ENCODE data around the gene STXBP4. TPM values are rescaled to one million over a fixed set of nuclear protein-coding genes. Genes with fewer than 3 reads are reported as not detected.

Gene STXBP4
- total RNA-seq, 3 donors from 2014 or later (not counting 1 experiment from before 2014, with no cell fraction given), result 4.9 to 10.3 (median 7.6) TPM

- no peaks in the 10 kb centered on the region for H3K9me3 Mint-ChIP-seq
- H3K4me1 ChIP-seq (ENCODE audit: control insufficient read depth, insufficient read depth, low read length), result no peaks in the 10 kb centered on the region
- WGBS (ENCODE audit: insufficient coverage), result no CpG with 5 or more reads among the region's 1 CpG
- DNase-seq (no peak), ATAC-seq (no peak)
- H3K36me3 ChIP-seq (ENCODE audit: control insufficient read depth, insufficient read depth, low read length), result no peaks in the 10 kb centered on the region
- no peaks in the 10 kb centered on the region for H3K27me3 Mint-ChIP-seq (ENCODE audit: low read depth in 2 of 2)
- no peaks in the 10 kb centered on the region for H3K36me3 Mint-ChIP-seq
- no peaks in the 10 kb centered on the region for H3K4me1 Mint-ChIP-seq
- H3K4me3 ChIP-seq (ENCODE audit: low read length), result no peak overlapping the region
- H3K27ac ChIP-seq (ENCODE audit: low read length), result no peak overlapping the region
- intact Hi-C loops (cut with micrococcal nuclease), result no loop called here
- H3K27me3 ChIP-seq (ENCODE audit: control insufficient read depth, insufficient read depth, low read length), result no peaks in the 10 kb centered on the region
- no peaks in the 10 kb centered on the region for H3K9me3 ChIP-seq (ENCODE audit: control insufficient read depth, insufficient read depth, low read length)
- no peak overlapping the region for H3K4me3 Mint-ChIP-seq
- TF ChIP-seq CTCF (IDR thresholded peaks at IDR 0.05), result no peak
- no peak overlapping the region for H3K27ac Mint-ChIP-seq
Observed at GRCh38 chr17:55038291-55038690, 69.7 kb downstream of the STXBP4 start.

- DNase-seq (no peak), ATAC-seq (no peak)
- H3K27me3 ChIP-seq (ENCODE audit: control insufficient read depth, insufficient read depth, low read length), result no peaks in the 10 kb centered on the region
- no peak overlapping the region for H3K4me3 ChIP-seq (ENCODE audit: low read length)
- no peak overlapping the region for H3K27ac ChIP-seq (ENCODE audit: low read length)
- WGBS (ENCODE audit: insufficient coverage), result 79% methylated on average over 4 of the region's 4 CpGs
- Mint-ChIP-seq H3K36me3 (peaks cover 6% of the 10 kb centered on the region), H3K4me3 (no peak overlapping the region), H3K4me1 (no peaks in the 10 kb centered on the region), H3K9me3 (no peaks in the 10 kb centered on the region), H3K27ac (no peak overlapping the region), H3K27me3 (ENCODE audit: low read depth in 2 of 2) (no peaks in the 10 kb centered on the region)
- intact Hi-C loops (cut with micrococcal nuclease), result no loop called here
- no peaks in the 10 kb centered on the region for H3K36me3 ChIP-seq (ENCODE audit: control insufficient read depth, insufficient read depth, low read length)
- H3K4me1 ChIP-seq (ENCODE audit: control insufficient read depth, insufficient read depth, low read length), result no peaks in the 10 kb centered on the region
- no peak for TF ChIP-seq CTCF (IDR thresholded peaks at IDR 0.05)
- no peaks in the 10 kb centered on the region for H3K9me3 ChIP-seq (ENCODE audit: control insufficient read depth, insufficient read depth, low read length)
Observed at GRCh38 chr17:55040611-55041010, 72.0 kb downstream of the STXBP4 start.

GRCh38 chr17:55053855-55054254, 85.3 kb downstream of the STXBP4 start:
- DNase-seq (peak in 1 of 2 donors; percentile 12), ATAC-seq (no peak)
- Mint-ChIP-seq H3K9me3 (peaks cover 0 to 3% of the 10 kb centered on the region in 2 donors), H3K27ac (no peak overlapping the region), H3K27me3 (ENCODE audit: low read depth in 2 of 2) (no peaks in the 10 kb centered on the region), H3K4me1 (no peaks in the 10 kb centered on the region), H3K36me3 (peaks cover 8% of the 10 kb centered on the region), H3K4me3 (no peak overlapping the region)
- no peak for TF ChIP-seq CTCF (IDR thresholded peaks at IDR 0.05)
- Histone ChIP-seq H3K4me1 (ENCODE audit: control insufficient read depth, insufficient read depth, low read length) (no peaks in the 10 kb centered on the region), H3K27ac (ENCODE audit: low read length) (no peak overlapping the region), H3K9me3 (ENCODE audit: control insufficient read depth, insufficient read depth, low read length) (no peaks in the 10 kb centered on the region), H3K27me3 (ENCODE audit: control insufficient read depth, insufficient read depth, low read length) (no peaks in the 10 kb centered on the region), H3K36me3 (ENCODE audit: control insufficient read depth, insufficient read depth, low read length) (no peaks in the 10 kb centered on the region), H3K4me3 (ENCODE audit: low read length) (no peak overlapping the region)
- 100% methylated on average over 1 of the region's 1 CpG for WGBS (ENCODE audit: insufficient coverage)
- intact Hi-C loops (cut with micrococcal nuclease), result loop anchor here (10.0 kb wide), 1 partner anchor 49 kb away; no protein-coding TSS in a partner anchor

GRCh38 chr17:55054429-55054828, 85.9 kb downstream of the STXBP4 start:
- intact Hi-C loops (cut with micrococcal nuclease), result loop anchor here (10.0 kb wide), 1 partner anchor 50 kb away; no protein-coding TSS in a partner anchor
- ATAC-seq (no peak), DNase-seq (no peak)
- no peaks in the 10 kb centered on the region for H3K27me3 ChIP-seq (ENCODE audit: control insufficient read depth, insufficient read depth, low read length)
- no peak overlapping the region for H3K27ac Mint-ChIP-seq
- H3K9me3 Mint-ChIP-seq, result no peaks in the 10 kb centered on the region
- peaks cover 2% of the 10 kb centered on the region for H3K36me3 Mint-ChIP-seq
- H3K9me3 ChIP-seq (ENCODE audit: control insufficient read depth, insufficient read depth, low read length), result no peaks in the 10 kb centered on the region
- H3K36me3 ChIP-seq (ENCODE audit: control insufficient read depth, insufficient read depth, low read length), result no peaks in the 10 kb centered on the region
- H3K27ac ChIP-seq (ENCODE audit: low read length), result no peak overlapping the region
- no peaks in the 10 kb centered on the region for H3K4me1 ChIP-seq (ENCODE audit: control insufficient read depth, insufficient read depth, low read length)
- H3K4me1 Mint-ChIP-seq, result no peaks in the 10 kb centered on the region
- TF ChIP-seq CTCF (IDR thresholded peaks at IDR 0.05), result no peak
- H3K27me3 Mint-ChIP-seq (ENCODE audit: low read depth in 2 of 2), result no peaks in the 10 kb centered on the region
- no peak overlapping the region for H3K4me3 ChIP-seq (ENCODE audit: low read length)
- H3K4me3 Mint-ChIP-seq, result no peak overlapping the region
